Activated CD8-positive, alpha-beta memory T cell treated with anti-CD3 and anti-CD28 coated beads, Interleukin-2, amount 50 U/mL, for 24 hours (primary cell): ENCODE measurements around the gene SPEG.
A peak's percentile ranks its signal among the peaks of the same experiment; 100 is the strongest.

Experiments
- DNase-seq: peaks from one replicate; pipeline ENCODE4 v3.0.0-alpha.2; 2020; ENCODE audit errors: extremely low read depth

Gene SPEG

DNA sequence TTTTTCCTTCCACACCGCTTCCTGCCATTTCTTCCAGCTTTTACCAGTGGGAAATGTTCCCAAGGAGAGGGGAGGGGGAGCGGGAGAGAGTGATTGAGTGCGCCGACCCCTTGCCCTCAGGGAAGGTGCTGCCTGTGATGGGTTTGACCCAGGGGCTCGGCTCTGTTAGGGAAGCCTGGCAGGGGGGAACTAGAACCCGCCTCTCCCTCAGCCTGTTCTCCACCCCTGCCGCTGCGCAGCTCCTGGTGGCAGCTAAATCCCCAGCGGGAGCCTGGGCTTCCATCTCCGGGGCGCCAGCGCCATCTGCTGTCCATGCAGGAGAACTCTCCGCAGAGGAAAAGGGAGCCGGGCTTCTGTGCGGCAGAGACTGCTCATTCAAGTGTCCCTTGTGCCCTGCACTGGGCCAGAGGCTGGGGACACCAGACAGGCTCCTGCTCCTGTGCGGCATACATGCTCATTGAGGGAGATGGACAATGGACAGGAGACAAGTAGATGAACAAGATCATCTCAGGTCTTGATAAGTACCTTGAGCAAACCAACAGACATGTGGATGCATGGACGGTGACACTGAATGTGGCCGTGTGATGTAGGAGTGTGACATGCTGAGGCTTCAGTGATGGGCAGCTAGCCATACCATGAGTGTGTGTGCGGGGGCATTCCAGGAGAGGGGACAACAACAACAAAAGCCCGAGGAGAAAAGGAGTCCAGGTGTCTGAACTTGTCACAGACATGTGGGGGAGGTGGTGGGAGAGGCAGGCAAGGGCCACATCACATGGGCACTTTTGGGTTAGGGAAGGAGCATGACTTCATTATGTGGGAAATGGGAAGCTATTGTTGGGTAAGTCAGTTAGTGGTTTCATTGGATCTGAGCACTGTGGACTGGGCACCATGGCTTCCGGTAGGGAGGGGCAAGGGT lies 95.7 kb downstream of the SPEG start:
- peak; percentile 55 for DNase-seq

GRCh38 chr2:219531639-219532377 lies 97.2 kb downstream of the SPEG start:
- DNase-seq = no peak

GRCh38 chr2:219532378-219532649 lies 97.7 kb downstream of the SPEG start:
- DNase-seq = no peak

DNA sequence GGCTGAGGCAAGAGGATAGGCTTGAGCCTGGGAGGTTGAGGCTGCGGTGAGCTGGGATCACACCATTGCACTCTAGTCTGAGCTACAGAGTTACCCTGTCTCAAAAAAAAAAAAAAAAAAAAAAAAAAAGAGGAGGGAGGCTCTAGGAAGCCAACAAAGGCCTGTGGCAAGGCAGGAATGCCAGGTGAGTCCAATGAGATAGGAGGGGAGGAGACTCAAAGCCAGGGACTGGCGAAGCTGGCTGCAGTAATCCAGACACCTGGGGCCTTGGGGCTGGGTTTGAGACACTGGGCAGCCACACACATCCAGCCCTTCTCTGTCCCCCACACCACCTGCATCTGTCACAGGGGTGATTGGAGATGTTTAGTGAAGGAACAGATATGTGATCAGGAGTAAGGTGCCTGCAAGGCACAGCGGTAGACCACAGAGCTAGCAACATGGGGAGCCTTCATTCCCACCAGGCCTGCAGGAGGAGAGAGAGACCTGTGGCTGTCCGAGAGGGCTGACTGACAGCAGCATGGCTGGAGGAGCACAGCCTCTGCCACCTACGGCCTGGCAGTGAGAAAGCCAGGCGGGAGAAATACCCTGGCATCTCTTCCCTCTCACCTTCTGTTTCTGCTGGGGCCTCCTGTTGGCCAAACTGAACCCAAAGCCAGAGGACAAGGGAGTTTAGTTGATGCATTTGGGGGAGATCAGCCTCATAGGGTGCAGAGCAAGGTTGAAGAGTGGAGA lies 99.5 kb downstream of the SPEG start:
- no peak for DNase-seq

DNA sequence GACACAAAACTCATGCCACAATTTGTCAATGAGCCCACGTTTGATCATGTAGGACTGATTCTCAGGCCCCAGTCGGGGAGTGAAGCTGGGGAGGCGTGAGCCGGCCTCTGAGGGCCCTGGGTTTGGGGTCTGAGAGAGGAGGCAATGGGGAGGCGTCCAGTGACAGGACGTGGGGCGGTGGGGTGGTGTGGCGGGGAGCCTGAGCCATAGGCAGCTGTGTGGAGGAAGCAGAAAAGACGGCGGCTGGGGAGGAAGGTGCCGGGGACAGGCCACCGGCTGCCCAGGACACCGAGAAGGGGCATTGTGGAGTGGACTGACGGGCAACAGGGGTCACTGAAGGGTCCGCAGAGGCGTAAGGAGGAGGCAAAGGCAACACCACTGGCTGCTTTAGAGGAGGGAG lies 101.8 kb downstream of the SPEG start:
- DNase-seq = no peak

DNA sequence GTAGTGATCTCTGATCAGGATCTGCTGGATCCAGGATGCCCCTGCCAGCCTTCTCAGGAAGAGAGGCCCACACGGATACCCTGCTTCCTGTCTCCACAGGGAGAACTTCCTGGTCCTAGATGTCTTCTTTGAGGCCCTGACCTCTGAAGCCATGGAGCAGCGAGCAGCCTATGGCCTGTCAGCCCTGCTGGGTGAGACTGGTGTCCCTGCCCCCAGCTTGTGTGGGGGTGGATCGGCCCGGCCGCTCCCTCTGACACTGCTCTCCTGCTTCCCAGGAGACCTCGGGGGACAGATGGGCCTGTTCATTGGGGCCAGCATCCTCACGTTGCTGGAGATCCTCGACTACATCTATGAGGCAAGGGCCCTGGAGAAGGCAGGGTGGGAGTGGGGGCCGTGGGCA lies 102.3 kb downstream of the SPEG start:
- DNase-seq = no peak

- no peak for DNase-seq
These were observed 103.2 kb downstream of the SPEG start for GRCh38 chr2:219537657-219538488.

DNA sequence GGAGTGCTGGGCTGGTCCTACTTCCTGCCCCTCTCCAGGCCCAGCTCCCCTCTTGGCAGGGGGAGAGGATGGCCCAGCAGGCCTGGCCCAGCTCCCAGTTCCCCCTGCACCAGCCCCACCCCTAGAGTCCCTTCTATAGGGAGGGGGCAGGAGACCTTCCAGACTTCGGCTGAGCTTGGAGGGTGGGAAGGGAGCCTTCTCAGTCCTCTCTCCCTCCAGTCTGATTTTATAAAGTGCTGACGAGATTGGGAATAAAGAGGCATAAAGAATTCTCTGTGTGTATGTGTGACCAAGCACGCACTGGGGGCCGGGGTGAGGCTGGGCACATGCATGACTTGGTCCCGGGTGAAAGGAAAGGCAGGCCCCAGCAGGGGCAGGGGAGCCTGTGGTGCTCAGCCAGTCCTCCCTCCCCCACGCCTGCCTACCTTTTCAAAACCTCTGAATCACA lies 103.9 kb downstream of the SPEG start:
- no peak for DNase-seq

DNA sequence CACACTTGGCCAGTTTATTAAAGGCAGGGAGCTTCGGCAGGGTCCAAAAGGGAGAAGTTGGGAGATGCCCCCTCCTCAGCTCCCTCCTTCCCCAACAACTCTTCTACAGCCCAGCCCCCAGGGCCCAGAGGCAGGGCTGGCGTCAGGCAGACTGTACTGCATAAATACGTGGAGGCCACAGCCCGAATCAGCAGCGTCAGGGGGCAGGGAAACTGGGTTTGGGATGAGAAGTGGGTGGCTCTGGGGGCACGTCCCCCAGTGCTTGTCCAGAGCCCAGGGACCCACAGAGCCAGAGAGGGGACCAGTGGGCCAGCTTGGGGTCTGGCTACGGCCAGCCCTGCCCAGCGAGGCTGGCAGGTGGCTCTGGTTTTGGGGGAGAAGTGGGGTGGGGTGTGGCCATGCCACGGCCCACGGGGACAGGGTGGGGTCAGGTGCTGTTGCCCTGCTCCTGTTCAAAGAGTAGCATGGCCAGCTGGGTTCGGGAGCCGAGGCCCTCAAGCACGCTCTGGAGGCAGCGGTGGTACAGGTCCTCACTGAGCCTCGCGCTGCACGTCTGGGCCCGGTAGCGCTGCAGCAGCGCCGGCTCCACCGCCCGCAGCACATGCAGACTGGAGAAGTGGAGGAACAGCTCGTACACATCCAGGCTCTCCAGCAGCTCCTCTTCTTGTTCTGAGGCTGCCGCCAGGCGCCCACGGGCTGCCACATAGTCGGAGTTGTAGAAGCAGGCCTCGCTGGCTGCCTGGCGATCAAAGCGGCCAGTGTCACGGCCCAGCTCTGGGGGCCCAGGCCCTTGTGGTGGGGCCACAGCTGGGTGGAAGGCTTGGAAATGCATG lies 104.5 kb downstream of the SPEG start:
- no peak for DNase-seq

GRCh38 chr2:219539926-219540678 lies 105.5 kb downstream of the SPEG start:
- DNase-seq = no peak

GRCh38 chr2:219540784-219541504 lies 106.3 kb downstream of the SPEG start:
- DNase-seq = no peak

DNA sequence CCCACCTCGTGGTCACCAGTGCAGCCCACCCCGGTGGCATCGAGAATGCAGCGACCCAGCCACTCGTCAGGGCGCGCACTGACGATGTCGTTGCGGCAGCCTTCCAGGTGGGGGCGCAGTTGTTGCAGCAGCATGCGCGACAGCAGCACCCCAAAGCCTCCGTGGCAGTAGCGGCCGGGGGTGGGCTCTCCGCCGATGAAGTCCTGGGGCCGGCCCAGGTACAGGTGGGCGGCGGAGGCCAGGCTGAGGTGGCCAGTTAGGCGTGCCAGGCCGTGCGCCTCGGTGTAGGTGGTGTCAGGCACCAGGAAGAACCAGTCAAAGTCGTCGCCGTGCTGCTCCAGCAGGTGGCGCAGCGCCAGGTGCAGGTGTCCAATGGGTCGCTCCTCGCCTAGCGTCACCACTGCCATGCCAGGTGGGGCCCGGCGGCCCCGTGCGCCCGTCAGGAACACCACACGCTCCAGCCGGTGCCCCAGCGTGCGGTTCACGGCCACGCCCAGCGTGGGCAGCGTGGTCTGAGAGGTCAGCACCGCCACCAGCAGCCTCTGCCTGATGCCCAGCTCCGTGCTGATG lies 107.1 kb downstream of the SPEG start:
- peak; percentile 43 for DNase-seq

DNA sequence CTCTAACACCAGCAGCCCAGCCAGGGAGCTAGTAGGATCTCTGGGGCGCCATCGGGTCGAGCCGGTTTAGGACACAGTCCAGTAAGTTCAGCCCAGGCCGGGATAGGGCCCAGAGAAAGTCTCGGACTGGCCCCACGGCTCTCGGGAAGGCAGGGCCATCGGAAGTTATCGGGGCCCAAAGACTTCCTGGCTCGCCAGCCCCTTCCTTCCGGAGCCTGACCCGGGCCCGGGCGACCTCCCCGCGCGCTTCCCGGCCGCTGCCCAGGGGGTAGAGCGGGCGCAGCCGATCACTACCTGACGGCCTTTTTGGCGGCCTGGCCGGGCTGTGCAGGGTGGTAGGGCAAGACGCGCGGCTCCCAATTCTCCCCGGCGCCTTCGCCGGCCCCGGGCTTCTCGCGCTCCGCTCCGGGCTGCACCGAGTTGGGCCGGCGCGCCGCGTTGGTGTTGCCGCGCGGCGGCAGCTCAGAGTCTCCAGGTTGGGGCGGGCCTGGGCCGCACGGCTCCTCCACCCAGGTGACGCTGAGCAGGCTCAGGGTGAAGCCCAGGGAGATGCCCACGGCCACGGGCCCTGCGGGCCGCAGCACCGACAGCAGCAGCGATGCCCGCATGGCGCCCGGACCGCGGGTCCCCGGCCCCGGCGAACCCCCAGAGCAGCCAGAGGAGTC lies 108.4 kb downstream of the SPEG start:
- no peak for DNase-seq

DNA sequence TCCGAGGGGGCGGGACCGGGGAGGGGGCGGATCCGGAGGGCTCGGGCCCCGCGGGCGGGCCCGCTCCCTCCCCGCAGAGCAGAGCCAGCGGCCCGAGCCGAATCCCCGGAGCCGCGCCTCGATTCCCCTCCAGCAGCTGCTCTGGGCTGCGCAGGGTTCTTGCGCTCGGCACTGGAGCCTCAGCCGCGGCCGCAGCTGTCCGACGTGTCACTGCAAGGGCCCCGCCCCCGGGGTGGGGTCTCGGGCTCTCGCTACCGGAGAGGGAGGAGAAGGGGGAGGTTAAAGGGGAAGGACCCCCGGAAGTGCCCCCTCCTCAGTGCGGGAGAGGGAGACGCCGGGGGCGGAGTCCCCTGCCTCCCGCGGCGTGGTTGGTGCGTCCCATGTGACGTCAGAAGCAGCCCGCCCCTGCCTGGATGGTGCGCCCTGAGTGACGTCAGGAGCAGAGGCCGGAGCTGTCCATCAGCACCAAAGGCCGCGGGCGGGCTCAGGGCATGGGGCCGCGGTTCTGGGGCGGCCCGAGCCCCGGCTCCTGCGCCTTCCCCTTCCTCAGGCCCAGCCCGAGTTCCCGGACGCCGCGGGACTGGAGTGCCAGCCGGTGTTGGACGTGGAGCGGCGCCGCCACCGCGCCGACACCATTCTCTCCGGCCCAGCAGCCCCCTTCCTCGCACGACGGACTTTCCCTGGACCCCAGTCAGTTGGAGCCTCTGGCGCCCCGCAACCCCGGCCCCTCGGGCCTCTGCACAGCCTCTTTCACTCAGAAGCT lies 109.1 kb downstream of the SPEG start, which contains the start of the genes CHPF and TMEM198:
Gene CHPF, minus strand, starts transcription at position 214 of the 763 bp plus-strand sequence. CDS start 271 bp downstream, outside the sequence.
Gene TMEM198, plus strand, starts transcription at position 433 of the 763 bp plus-strand sequence. CDS start 700 bp downstream, outside the sequence.
- DNase-seq = peak; percentile 87

DNA sequence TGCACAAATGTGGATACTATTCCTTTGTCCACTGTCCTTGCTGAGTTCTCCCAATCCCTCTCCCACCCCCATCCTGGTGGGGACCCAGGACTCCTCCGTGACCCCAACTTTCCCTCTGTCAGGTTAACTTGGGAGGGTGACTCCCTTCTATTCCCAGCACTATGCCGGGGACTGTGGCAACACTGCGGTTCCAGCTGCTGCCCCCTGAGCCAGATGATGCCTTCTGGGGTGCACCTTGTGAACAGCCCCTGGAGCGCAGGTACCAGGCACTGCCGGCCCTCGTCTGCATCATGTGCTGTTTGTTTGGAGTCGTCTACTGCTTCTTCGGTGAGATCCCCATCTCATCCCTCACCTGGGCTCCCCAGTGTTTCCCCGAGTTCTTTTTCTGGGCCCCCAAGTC lies 109.9 kb downstream of the SPEG start:
- no peak for DNase-seq

- DNase-seq = no peak
These were observed 110.8 kb downstream of the SPEG start for GRCh38 chr2:219545295-219545942.

GRCh38 chr2:219545943-219546352 lies 111.3 kb downstream of the SPEG start:
- no peak for DNase-seq
